HCT116 (cell line): ENCODE results near the gene YTHDF1.

Experiments
- YY1 ChIP-seq: IDR thresholded peaks from 2 replicates; pipeline ENCODE4 v1.6.1; 2011; ENCODE audit warnings: low read length, low read depth, moderate library complexity, mild to moderate bottlenecking; ENCODE audit not compliant: insufficient replicate concordance; ENCODE audit errors: extremely low read depth
- TF ChIP-seq, protein P1 (sequence below), 3 experiments: fragments of 200-600 bp in 1 of 3; sonication (generic) in 1 of 3; IDR thresholded peaks in 2 of 3; conservative IDR thresholded peaks in 1 of 3; 2 replicates each; pipeline ENCODE4 v1.5.1; 2012 to 2017; ENCODE audit warnings: low read depth in 2 of 3, low read length in 2 of 3, antibody characterized with exemption in 1 of 3, borderline replicate concordance in 1 of 3, control low read depth in 1 of 3, mild to moderate bottlenecking in 1 of 3, mixed read lengths in 1 of 3, mixed run types in 1 of 3, moderate library complexity in 1 of 3; ENCODE audit not compliant: insufficient read depth in 1 of 3

DNA sequence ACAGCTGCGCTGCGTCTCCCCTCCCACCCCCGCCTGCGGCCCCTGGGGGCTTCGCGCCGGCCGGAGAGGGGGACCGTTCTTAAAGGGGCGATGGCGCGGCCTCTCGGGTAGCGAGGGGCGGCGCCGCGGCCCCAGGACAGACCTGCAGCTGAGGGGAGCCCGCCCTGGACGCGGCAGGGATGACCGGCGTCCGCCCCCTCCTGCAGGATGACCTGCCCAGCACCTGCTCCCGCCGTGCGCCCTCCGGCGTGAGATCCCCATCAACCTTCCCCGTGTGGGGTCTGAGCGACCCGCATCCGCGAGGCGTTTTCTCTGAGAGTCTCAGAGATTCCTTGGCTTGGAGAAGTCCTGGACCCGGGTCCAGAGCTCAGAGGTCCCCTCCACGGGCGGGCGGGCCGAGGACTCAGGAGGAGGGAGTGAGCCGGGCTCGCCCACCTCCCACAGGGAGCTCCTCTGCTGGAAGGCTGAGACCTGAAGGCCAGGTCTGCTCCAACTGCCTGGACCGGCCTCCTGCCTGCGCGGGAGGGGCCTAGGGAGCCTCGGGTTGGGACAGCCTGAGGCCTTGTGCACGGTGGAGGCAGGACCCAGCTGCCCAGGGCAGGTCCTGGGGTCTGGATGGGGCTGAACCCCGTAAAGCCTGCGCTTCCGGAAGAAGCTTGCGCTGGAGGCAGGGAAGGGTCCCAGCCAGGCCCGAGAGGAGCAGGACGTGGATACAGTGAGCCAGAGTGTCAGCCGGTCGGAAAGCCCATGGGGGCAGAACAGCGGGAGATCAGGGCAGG lies 38.9 kb upstream of the YTHDF1 start:
- TF ChIP-seq YY1, result no peak
- TF ChIP-seq, protein P1, sequence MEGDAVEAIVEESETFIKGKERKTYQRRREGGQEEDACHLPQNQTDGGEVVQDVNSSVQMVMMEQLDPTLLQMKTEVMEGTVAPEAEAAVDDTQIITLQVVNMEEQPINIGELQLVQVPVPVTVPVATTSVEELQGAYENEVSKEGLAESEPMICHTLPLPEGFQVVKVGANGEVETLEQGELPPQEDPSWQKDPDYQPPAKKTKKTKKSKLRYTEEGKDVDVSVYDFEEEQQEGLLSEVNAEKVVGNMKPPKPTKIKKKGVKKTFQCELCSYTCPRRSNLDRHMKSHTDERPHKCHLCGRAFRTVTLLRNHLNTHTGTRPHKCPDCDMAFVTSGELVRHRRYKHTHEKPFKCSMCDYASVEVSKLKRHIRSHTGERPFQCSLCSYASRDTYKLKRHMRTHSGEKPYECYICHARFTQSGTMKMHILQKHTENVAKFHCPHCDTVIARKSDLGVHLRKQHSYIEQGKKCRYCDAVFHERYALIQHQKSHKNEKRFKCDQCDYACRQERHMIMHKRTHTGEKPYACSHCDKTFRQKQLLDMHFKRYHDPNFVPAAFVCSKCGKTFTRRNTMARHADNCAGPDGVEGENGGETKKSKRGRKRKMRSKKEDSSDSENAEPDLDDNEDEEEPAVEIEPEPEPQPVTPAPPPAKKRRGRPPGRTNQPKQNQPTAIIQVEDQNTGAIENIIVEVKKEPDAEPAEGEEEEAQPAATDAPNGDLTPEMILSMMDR (IDR thresholded peaks at IDR 0.05 in 2 of 3, conservative IDR thresholded peaks at IDR 0.05 in 1 of 3; ENCODE audit: borderline replicate concordance in 1 of 3, insufficient read depth in 1 of 3, low read depth in 2 of 3, low read length in 2 of 3), result no peak
